Measurements from ENCODE around the gene RBMY1F.
"Not testable (repeated sequence)": the region's sequence is repeated elsewhere in the genome, so short reads cannot be mapped to it uniquely, and the experiment has no call there.

RBMY1F gene

GRCh38 chrY:22182823-22183222 is at the start of gene RBMY1F:
TSS of gene RBMY1F (minus strand) at chrY:22182923. CDS start at chrY:22180969, 1,954 bp downstream.
- DNase-seq (ENCODE audit: low read depth): not testable (repeated sequence)

- not testable (repeated sequence) for DNase-seq (ENCODE audit: low read depth)
Observed at GRCh38 chrY:22151144-22151543, 31.6 kb downstream of the RBMY1F start.

- not testable (repeated sequence) for DNase-seq (ENCODE audit: low read depth)
Observed at GRCh38 chrY:22141011-22141695, 41.6 kb downstream of the RBMY1F start.

- not testable (repeated sequence) for DNase-seq (ENCODE audit: low read depth)
Observed at GRCh38 chrY:22134719-22135118, 48.0 kb downstream of the RBMY1F start.

- DNase-seq (ENCODE audit: low read depth): not testable (repeated sequence)
Observed at GRCh38 chrY:22130494-22130893, 52.2 kb downstream of the RBMY1F start.

Measured in activated T-cell treated with anti-CD3 and anti-CD28 coated beads for 24 hours (primary cell).